ENCODE data around the gene YIPF7. TPM values are rescaled to one million over a fixed set of nuclear protein-coding genes. Genes with fewer than 3 reads are reported as not detected.

YIPF7 gene
- total and polyA plus RNA-seq, 2 experiments from 2014 or later: 0.30 TPM; not detected in 1

GRCh38 chr4:44646151-44646550 is 5.3 kb downstream of the YIPF7 start:
- no peaks in the 10 kb centered on the region for H3K27me3 ChIP-seq
- H3K9me2 ChIP-seq (replicated peaks; ENCODE audit: insufficient read depth): no peaks in the 10 kb centered on the region
- H3K4me2 ChIP-seq: no peak overlapping the region
- no peak for DNase-seq (ENCODE audit: low spot score)
- H2AFZ ChIP-seq: no peak overlapping the region
- no peaks in the 10 kb centered on the region for H3K79me2 ChIP-seq
- no peak overlapping the region for H3K27ac ChIP-seq
- no peak overlapping the region for H3K4me3 ChIP-seq
- WGBS (ENCODE audit: low lambda C conversion rate, missing lambda C conversion rate): 69% methylated on average over 1 of the region's 1 CpG
- H3K36me3 ChIP-seq (replicated peaks; ENCODE audit: insufficient read depth, low read depth): no peaks in the 10 kb centered on the region
- no peaks in the 10 kb centered on the region for H3K9me3 ChIP-seq (ENCODE audit: low read depth)
- TF ChIP-seq EZH2phosphoT487 (IDR thresholded peaks at IDR 0.05; ENCODE audit: low read depth, severe bottlenecking, unreplicated experiment) (no peak), EZH2 (IDR thresholded peaks at IDR 0.05; ENCODE audit: borderline replicate concordance) (no peak)
- no peaks in the 10 kb centered on the region for H3K4me1 ChIP-seq (ENCODE audit: insufficient read depth)
- no peaks in the 10 kb centered on the region for H4K20me1 ChIP-seq (ENCODE audit: insufficient read depth, poor library complexity, severe bottlenecking)

DNA sequence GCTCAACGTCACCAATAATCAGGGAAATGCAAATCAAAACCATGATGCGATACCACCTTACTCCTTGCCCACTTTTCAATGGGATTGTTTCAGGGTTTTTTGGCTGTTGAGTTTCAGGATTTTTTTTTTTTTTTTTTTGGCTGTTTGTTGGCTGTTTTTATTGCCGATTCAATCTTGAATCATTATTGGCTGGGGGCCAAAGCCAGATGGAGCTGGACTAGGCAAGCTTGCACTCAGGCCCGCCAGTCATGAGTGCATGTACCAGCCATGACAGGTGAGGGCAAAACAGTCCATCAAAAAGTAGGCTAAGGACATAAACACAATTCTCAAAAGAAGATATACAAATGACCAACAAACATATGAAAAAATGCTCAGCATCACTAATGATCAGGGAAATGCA is 13.3 kb downstream of the YIPF7 start:
- TF ChIP-seq CTCF (IDR thresholded peaks at IDR 0.05; ENCODE audit: poor library complexity) (no peak), EZH2 (IDR thresholded peaks at IDR 0.05; ENCODE audit: borderline replicate concordance) (no peak), EZH2phosphoT487 (IDR thresholded peaks at IDR 0.05; ENCODE audit: low read depth, severe bottlenecking, unreplicated experiment) (no peak)
- Histone ChIP-seq H3K79me2 (no peaks in the 10 kb centered on the region), H3K4me3 (no peak overlapping the region), H3K4me2 (no peak overlapping the region), H3K27me3 (no peaks in the 10 kb centered on the region), H2AFZ (no peak overlapping the region), H3K27ac (no peak overlapping the region), H4K20me1 (ENCODE audit: insufficient read depth, poor library complexity, severe bottlenecking) (no peaks in the 10 kb centered on the region), H3K9me2 (replicated peaks; ENCODE audit: insufficient read depth) (no peaks in the 10 kb centered on the region), H3K4me1 (ENCODE audit: insufficient read depth) (no peaks in the 10 kb centered on the region), H3K36me3 (replicated peaks; ENCODE audit: insufficient read depth, low read depth) (no peaks in the 10 kb centered on the region), H3K9me3 (ENCODE audit: low read depth) (no peaks in the 10 kb centered on the region)
- 90% methylated on average over 4 of the region's 4 CpGs for WGBS (ENCODE audit: low lambda C conversion rate, missing lambda C conversion rate)
- no peak for DNase-seq (ENCODE audit: low spot score)

DNA sequence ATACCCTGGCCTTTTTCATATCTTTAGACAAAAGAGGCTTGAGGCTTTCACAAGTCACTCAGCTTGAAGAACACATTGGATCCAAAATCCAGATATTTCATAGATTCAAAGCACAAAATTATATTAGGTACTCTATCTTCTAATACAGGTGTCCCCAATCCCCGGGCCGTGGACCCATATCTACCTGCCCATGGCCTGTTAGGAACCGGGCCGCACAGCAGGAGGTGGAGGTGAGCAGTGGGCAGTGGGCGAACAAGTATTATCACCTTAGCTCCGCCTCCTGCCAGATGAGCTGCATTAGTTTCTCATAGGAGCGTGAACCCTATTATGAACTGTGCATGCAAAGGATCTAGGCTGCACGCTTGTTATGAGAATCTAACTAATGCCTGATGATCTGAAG is 18.7 kb downstream of the YIPF7 start:
- no peaks in the 10 kb centered on the region for H3K9me2 ChIP-seq (replicated peaks; ENCODE audit: insufficient read depth)
- no peak overlapping the region for H2AFZ ChIP-seq
- H3K4me3 ChIP-seq: no peak overlapping the region
- DNase-seq (ENCODE audit: low spot score): no peak
- no peaks in the 10 kb centered on the region for H3K27me3 ChIP-seq
- H3K4me2 ChIP-seq: no peak overlapping the region
- H3K4me1 ChIP-seq (ENCODE audit: insufficient read depth): no peaks in the 10 kb centered on the region
- H4K20me1 ChIP-seq (ENCODE audit: insufficient read depth, poor library complexity, severe bottlenecking): no peaks in the 10 kb centered on the region
- H3K9me3 ChIP-seq (ENCODE audit: low read depth): no peaks in the 10 kb centered on the region
- no peak for TF ChIP-seq EZH2 (IDR thresholded peaks at IDR 0.05; ENCODE audit: borderline replicate concordance)
- no peak for TF ChIP-seq CTCF (IDR thresholded peaks at IDR 0.05; ENCODE audit: poor library complexity)
- TF ChIP-seq EZH2phosphoT487 (IDR thresholded peaks at IDR 0.05; ENCODE audit: low read depth, severe bottlenecking, unreplicated experiment): no peak
- H3K27ac ChIP-seq: no peak overlapping the region
- H3K79me2 ChIP-seq: no peaks in the 10 kb centered on the region
- WGBS (ENCODE audit: low lambda C conversion rate, missing lambda C conversion rate): 80% methylated on average over 8 of the region's 8 CpGs
- H3K36me3 ChIP-seq (replicated peaks; ENCODE audit: insufficient read depth, low read depth): no peaks in the 10 kb centered on the region

DNA sequence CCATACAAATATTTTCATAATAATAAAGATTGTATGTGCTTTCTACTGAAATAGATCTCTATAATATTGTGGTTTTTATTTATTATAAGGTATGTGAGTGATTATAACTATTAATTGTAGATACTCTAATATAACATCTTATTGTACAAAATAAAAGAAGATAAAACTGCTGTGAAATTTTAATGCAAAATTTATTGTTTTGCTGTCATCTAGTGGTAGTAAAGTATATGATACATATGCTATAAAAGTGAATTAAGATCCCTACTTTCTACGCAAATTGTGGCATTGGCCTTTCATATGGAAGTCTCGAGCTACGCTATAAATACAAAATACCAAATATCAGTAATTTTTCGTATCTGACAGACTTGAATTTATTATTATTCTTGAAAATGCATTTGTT is 19.3 kb downstream of the YIPF7 start:
- Histone ChIP-seq H3K27ac (no peak overlapping the region), H3K4me2 (no peak overlapping the region), H3K27me3 (no peaks in the 10 kb centered on the region), H3K36me3 (replicated peaks; ENCODE audit: insufficient read depth, low read depth) (no peaks in the 10 kb centered on the region), H2AFZ (no peak overlapping the region), H3K9me3 (ENCODE audit: low read depth) (no peaks in the 10 kb centered on the region), H3K4me3 (no peak overlapping the region), H3K79me2 (no peaks in the 10 kb centered on the region), H3K9me2 (replicated peaks; ENCODE audit: insufficient read depth) (no peaks in the 10 kb centered on the region), H4K20me1 (ENCODE audit: insufficient read depth, poor library complexity, severe bottlenecking) (no peaks in the 10 kb centered on the region), H3K4me1 (ENCODE audit: insufficient read depth) (no peaks in the 10 kb centered on the region)
- TF ChIP-seq EZH2phosphoT487 (IDR thresholded peaks at IDR 0.05; ENCODE audit: low read depth, severe bottlenecking, unreplicated experiment) (no peak), CTCF (IDR thresholded peaks at IDR 0.05; ENCODE audit: poor library complexity) (peak; percentile 34)
- 65% methylated on average over 4 of the region's 4 CpGs for WGBS (ENCODE audit: low lambda C conversion rate, missing lambda C conversion rate)
- DNase-seq (ENCODE audit: low spot score): no peak

Data from hepatocyte (in vitro differentiated cells).